NOMO-1 (cell line): ENCODE measurements around the gene BAZ2B.
"Not testable (repeated sequence)": the region's sequence is repeated elsewhere in the genome, so short reads cannot be mapped to it uniquely, and the experiment has no call there.

ENCODE experiments used
- DNase-seq, 2 experiments: peaks; one replicate each; lab custom pipeline; 2025; ENCODE audit not compliant: unreplicated experiment in 2 of 2; lab: John Stamatoyannopoulos, UW

BAZ2B gene

GRCh38 chr2:159542101-159542500 lies 74.2 kb downstream of the BAZ2B start:
- DNase-seq, result no peak

GRCh38 chr2:159539701-159540100 lies 76.6 kb downstream of the BAZ2B start:
- no peak for DNase-seq

GRCh38 chr2:159538801-159539200 lies 77.5 kb downstream of the BAZ2B start:
- DNase-seq, result no peak

- not testable (repeated sequence) for DNase-seq
Measured at GRCh38 chr2:159535261-159535660, 81.1 kb downstream of the BAZ2B start.

GRCh38 chr2:159531475-159531874 lies 84.9 kb downstream of the BAZ2B start:
- DNase-seq, result no peak

- no peak for DNase-seq
Measured at GRCh38 chr2:159526433-159526832, 89.9 kb downstream of the BAZ2B start.

- DNase-seq, result no peak
Measured at GRCh38 chr2:159525012-159525411, 91.3 kb downstream of the BAZ2B start.

- peak in 1 of 2 experiments; percentile 35 for DNase-seq
Measured at GRCh38 chr2:159521272-159521671, 95.1 kb downstream of the BAZ2B start.

GRCh38 chr2:159518321-159519005 lies 97.9 kb downstream of the BAZ2B start:
- DNase-seq, result no peak

- DNase-seq, result peak in 1 of 2 experiments; percentile 52
Measured at GRCh38 chr2:159516241-159516758, 100.0 kb downstream of the BAZ2B start.

- peak in 1 of 2 experiments; percentile 53 for DNase-seq
Measured at GRCh38 chr2:159515441-159515840, 100.9 kb downstream of the BAZ2B start.

- no peak for DNase-seq
Measured at GRCh38 chr2:159513745-159514144, 102.6 kb downstream of the BAZ2B start.

- DNase-seq, result no peak
Measured at GRCh38 chr2:159508140-159508539, 108.2 kb downstream of the BAZ2B start.

- peak in 1 of 2 experiments; percentile 35 for DNase-seq
Measured at GRCh38 chr2:159506764-159507440, 109.4 kb downstream of the BAZ2B start.

- DNase-seq, result no peak
Measured at GRCh38 chr2:159506202-159506601, 110.1 kb downstream of the BAZ2B start.

GRCh38 chr2:159505196-159505595 lies 111.2 kb downstream of the BAZ2B start:
- DNase-seq, result no peak

- DNase-seq, result no peak
Measured at GRCh38 chr2:159501743-159502142, 114.6 kb downstream of the BAZ2B start.

- DNase-seq, result no peak
Measured at GRCh38 chr2:159497847-159498246, 118.5 kb downstream of the BAZ2B start.

GRCh38 chr2:159497256-159497655 lies 119.1 kb downstream of the BAZ2B start:
- DNase-seq, result peak; percentile 50 to 75

GRCh38 chr2:159489476-159489875 lies 126.9 kb downstream of the BAZ2B start:
- DNase-seq, result no peak

- DNase-seq, result no peak
Measured at GRCh38 chr2:159484532-159484931, 131.8 kb downstream of the BAZ2B start.

- no peak for DNase-seq
Measured at GRCh38 chr2:159476329-159476728, 140.0 kb downstream of the BAZ2B start.
